ENCODE results near the gene SND1.
"Not testable (repeated sequence)": the region's sequence is repeated elsewhere in the genome, so short reads cannot be mapped to it uniquely, and the experiment has no call there.

The SND1 gene

GRCh38 chr7:127954357-127954748 lies 302.4 kb downstream of the SND1 start:
- CTCF ChIA-PET, result interaction anchor here (0.9 to 2.0 kb wide), 3 partner anchors 12 to 20 kb away, joined by 3 to 5 read pairs (median 4); no protein-coding TSS in a partner anchor
- POLR2A ChIA-PET, result no interaction called here
- no peak for TF ChIP-seq CTCF (IDR thresholded peaks at IDR 0.05; ENCODE audit: control extremely low read depth, extremely low read depth, low read depth, missing control alignments)
- no peak for DNase-seq (ENCODE audit: extremely low spot score)

- POLR2A ChIA-PET, result no interaction called here
- TF ChIP-seq CTCF (IDR thresholded peaks at IDR 0.05; ENCODE audit: control extremely low read depth, extremely low read depth, low read depth, missing control alignments), result no peak
- no peak for DNase-seq (ENCODE audit: extremely low spot score)
- CTCF ChIA-PET, result interaction anchor here (0.8 to 2.0 kb wide), 4 partner anchors 13 to 21 kb away, joined by 3 to 5 read pairs (median 4); no protein-coding TSS in a partner anchor
Observed at GRCh38 chr7:127955051-127955531, 303.1 kb downstream of the SND1 start.

GRCh38 chr7:127957886-127958285 lies 305.9 kb downstream of the SND1 start:
- TF ChIP-seq CTCF (IDR thresholded peaks at IDR 0.05; ENCODE audit: control extremely low read depth, extremely low read depth, low read depth, missing control alignments), result no peak
- DNase-seq (ENCODE audit: extremely low spot score), result no peak
- CTCF ChIA-PET, result interaction anchor here (1.4 to 1.8 kb wide), 4 partner anchors 9 to 24 kb away, joined by 3 to 9 read pairs (median 4); no protein-coding TSS in a partner anchor
- POLR2A ChIA-PET, result no interaction called here

DNA sequence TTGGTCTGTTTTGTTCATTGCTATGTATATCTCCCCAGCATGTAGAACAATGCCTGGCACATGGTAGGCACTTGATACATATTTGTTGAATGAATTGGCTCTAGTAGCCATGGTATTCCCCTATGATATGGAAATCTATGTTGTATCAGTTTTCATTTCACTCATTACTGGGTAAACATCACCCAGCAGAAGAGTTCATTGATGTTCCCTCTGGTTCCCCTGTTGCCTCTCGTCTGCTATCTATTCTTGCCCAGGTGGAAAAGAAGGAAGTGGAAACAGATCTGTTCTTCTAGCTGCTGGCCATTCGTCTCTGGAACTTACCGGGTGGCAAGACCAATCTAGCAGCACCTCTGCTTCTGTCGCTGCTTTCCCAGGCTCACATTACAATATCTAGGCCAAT lies 307.8 kb downstream of the SND1 start:
- TF ChIP-seq CTCF (IDR thresholded peaks at IDR 0.05; ENCODE audit: control extremely low read depth, extremely low read depth, low read depth, missing control alignments), result no peak
- no peak for DNase-seq (ENCODE audit: extremely low spot score)
- CTCF ChIA-PET, result interaction anchor here (1.0 to 1.8 kb wide), 5 partner anchors 10 to 176 kb away, joined by 3 to 9 read pairs (median 4); no protein-coding TSS in a partner anchor
- POLR2A ChIA-PET, result no interaction called here

- POLR2A ChIA-PET, result no interaction called here
- DNase-seq (ENCODE audit: extremely low spot score), result no peak
- TF ChIP-seq CTCF (IDR thresholded peaks at IDR 0.05; ENCODE audit: control extremely low read depth, extremely low read depth, low read depth, missing control alignments), result no peak
- CTCF ChIA-PET, result interaction anchor here (1.4 to 2.0 kb wide), 4 partner anchors 12 to 22 kb away, joined by 3 to 6 read pairs (median 6); no protein-coding TSS in a partner anchor
Observed at GRCh38 chr7:127961786-127962453, 309.9 kb downstream of the SND1 start.

- TF ChIP-seq CTCF (IDR thresholded peaks at IDR 0.05; ENCODE audit: control extremely low read depth, extremely low read depth, low read depth, missing control alignments), result no peak
- POLR2A ChIA-PET, result no interaction called here
- DNase-seq (ENCODE audit: extremely low spot score), result no peak
- CTCF ChIA-PET, result interaction anchor here (1.4 kb wide), 1 partner anchor 11 kb away, joined by 6 read pairs; no protein-coding TSS in a partner anchor
Observed at GRCh38 chr7:127962589-127963361, 310.8 kb downstream of the SND1 start.

GRCh38 chr7:127963850-127964249 lies 311.9 kb downstream of the SND1 start:
- POLR2A ChIA-PET; CTCF ChIA-PET; DNase-seq (ENCODE audit: extremely low spot score): not testable (repeated sequence)
